ENCODE results near the gene SYNE4. TPM values are rescaled to one million over a fixed set of nuclear protein-coding genes. Genes with fewer than 3 reads are reported as not detected.

The SYNE4 gene
- not detected in 2 replicates for total RNA-seq

GRCh38 chr19:36008336-36008978 lies at the start of gene SYNE4:
TSS of gene SYNE4 (minus strand) at chr19:36008813. CDS start at chr19:36008681, 132 bp downstream.

GRCh38 chr19:36054733-36055686 lies 46.4 kb upstream of the SYNE4 start, which contains the start of gene WDR62:
TSS of gene WDR62 (plus strand) at chr19:36054897. CDS start at chr19:36054972, 75 bp downstream.

GRCh38 chr19:36054119-36054732 lies 45.6 kb upstream of the SYNE4 start, which contains the start of gene THAP8:
TSS of gene THAP8 (minus strand) at chr19:36054285. CDS start at chr19:36054217, 68 bp downstream.

GRCh38 chr19:36032251-36033104 lies 23.9 kb upstream of the SYNE4 start, which contains the start of gene CLIP3:
TSS of gene CLIP3 (minus strand) at chr19:36032873. CDS start at chr19:36032357, 516 bp downstream.

GRCh38 chr19:36014012-36014924 lies 5.7 kb upstream of the SYNE4 start, which contains the start of gene ALKBH6:
TSS of gene ALKBH6 (minus strand) at chr19:36014213. CDS start at chr19:36013397, 816 bp downstream.

GRCh38 chr19:35995048-35995993 lies 13.3 kb downstream of the SYNE4 start, which contains the start of gene SDHAF1:
TSS of gene SDHAF1 (plus strand) at chr19:35995188. CDS start at chr19:35995275, 87 bp downstream.

Small RNA genes within 50 kb of the gene (small RNA-seq; reads per million reads assigned to genes)
- not detected for gene AF038458.1

Other genes with a start within 250 kb of the SYNE4 start
- 3.0 and 6.8 TPM in 2 replicates for gene ARHGAP33, start 233.2 kb downstream of the SYNE4 start, total RNA-seq
- gene PRODH2, start 196.0 kb downstream of the SYNE4 start, total RNA-seq: not detected in 2 replicates
- not detected in 2 replicates for gene NPHS1, start 156.3 kb downstream of the SYNE4 start, total RNA-seq
- gene KIRREL2, start 151.9 kb downstream of the SYNE4 start, total RNA-seq: not detected in 2 replicates
- 13.8 and 16.4 TPM in 2 replicates for gene APLP1, start 140.2 kb downstream of the SYNE4 start, total RNA-seq
- gene NFKBID, start 108.3 kb downstream of the SYNE4 start, total RNA-seq: 4.1 and 14.8 TPM in 2 replicates
- gene HCST, start 106.3 kb downstream of the SYNE4 start, total RNA-seq: 0.81 TPM in 1 of 2 replicates, not detected in the other
- gene TYROBP, start 100.5 kb downstream of the SYNE4 start, total RNA-seq: 0.73 TPM in 1 of 2 replicates, not detected in the other
- 5.8 and 6.0 TPM in 2 replicates for gene LRFN3, start 72.4 kb downstream of the SYNE4 start, total RNA-seq
- gene SDHAF1, start 13.6 kb downstream of the SYNE4 start, total RNA-seq: 9.9 and 22.1 TPM in 2 replicates
- 10.9 and 16.6 TPM in 2 replicates for gene ALKBH6, start 5.4 kb upstream of the SYNE4 start, total RNA-seq
- 20.4 and 22.8 TPM in 2 replicates for gene CLIP3, start 24.1 kb upstream of the SYNE4 start, total RNA-seq
- 8.0 and 8.9 TPM in 2 replicates for gene THAP8, start 45.5 kb upstream of the SYNE4 start, total RNA-seq
- 1.5 and 2.2 TPM in 2 replicates for gene WDR62, start 46.1 kb upstream of the SYNE4 start, total RNA-seq
- not detected in 2 replicates for gene OVOL3, start 102.3 kb upstream of the SYNE4 start, total RNA-seq
- gene POLR2I, start 106.1 kb upstream of the SYNE4 start, total RNA-seq: 17.2 and 19.8 TPM in 2 replicates
- 131 and 159 TPM in 2 replicates for gene TBCB, start 106.7 kb upstream of the SYNE4 start, total RNA-seq
- 476 and 492 TPM in 2 replicates for gene CAPNS1, start 131.3 kb upstream of the SYNE4 start, total RNA-seq
- gene COX7A1, start 143.6 kb upstream of the SYNE4 start, total RNA-seq: 13.3 and 14.1 TPM in 2 replicates
- gene ZNF565, start 205.9 kb upstream of the SYNE4 start, total RNA-seq: 6.8 and 8.6 TPM in 2 replicates
- 71.5 and 83.9 TPM in 2 replicates for gene ZNF146, start 206.3 kb upstream of the SYNE4 start, total RNA-seq

Measured in hair follicle dermal papilla cell (primary cell).